HL-60/S4 treated with retinoic acid at 250 ng/mL for 4 days and 3 days (cell line): ENCODE measurements around the gene CCR9.
"Not testable (repeated sequence)": the region's sequence is repeated elsewhere in the genome, so short reads cannot be mapped to it uniquely, and the experiment has no call there.

Source experiments
- in situ Hi-C: fragments of 300-500 bp; cut with MboI; formaldehyde crosslinking; loops from 2 replicates; pipeline ENCODE4 v1.7.0; 2022; ENCODE audit warnings: low sequenced_read_pairs

CCR9 gene

GRCh38 chr3:45885979-45886705, at the start of gene CCR9:
TSS of gene CCR9 (plus strand) at chr3:45886543. CDS start at chr3:45894934, 8,391 bp downstream.
- in situ Hi-C loops, result no loop called here

GRCh38 chr3:45838466-45838865, 47.9 kb upstream of the CCR9 start:
- in situ Hi-C loops, result no loop called here

GRCh38 chr3:45841420-45841756, 45.0 kb upstream of the CCR9 start:
- in situ Hi-C loops, result no loop called here

- in situ Hi-C loops, result no loop called here
These were observed 44.4 kb upstream of the CCR9 start, which contains the start of gene LZTFL1 for GRCh38 chr3:45841757-45842491. TSS of gene LZTFL1 (minus strand) at chr3:45842119. CDS start at chr3:45841991, 128 bp downstream.

- in situ Hi-C loops, result no loop called here
These were observed 43.3 kb upstream of the CCR9 start for GRCh38 chr3:45842851-45843625.

- in situ Hi-C loops, result no loop called here
These were observed 41.7 kb upstream of the CCR9 start for GRCh38 chr3:45844616-45845015.

- in situ Hi-C loops, result no loop called here
These were observed 38.0 kb upstream of the CCR9 start for GRCh38 chr3:45848392-45848791.

- in situ Hi-C loops, result no loop called here
These were observed 33.5 kb upstream of the CCR9 start for GRCh38 chr3:45852828-45853227.

- in situ Hi-C loops, result not testable (repeated sequence)
These were observed 30.0 kb upstream of the CCR9 start for GRCh38 chr3:45856323-45856722.

- in situ Hi-C loops, result not testable (repeated sequence)
These were observed 29.3 kb upstream of the CCR9 start for GRCh38 chr3:45857024-45857423.

GRCh38 chr3:45858809-45859543, 27.4 kb upstream of the CCR9 start:
- in situ Hi-C loops, result no loop called here

GRCh38 chr3:45860481-45860880, 25.9 kb upstream of the CCR9 start:
- in situ Hi-C loops, result no loop called here

GRCh38 chr3:45861043-45861719, 25.2 kb upstream of the CCR9 start:
- in situ Hi-C loops, result no loop called here

GRCh38 chr3:45864760-45865519, 21.4 kb upstream of the CCR9 start:
- in situ Hi-C loops, result no loop called here

GRCh38 chr3:45865563-45865962, 20.8 kb upstream of the CCR9 start:
- in situ Hi-C loops, result no loop called here

- in situ Hi-C loops, result no loop called here
These were observed 18.1 kb upstream of the CCR9 start for GRCh38 chr3:45868213-45868612.

GRCh38 chr3:45868650-45869049, 17.7 kb upstream of the CCR9 start:
- in situ Hi-C loops, result no loop called here

- in situ Hi-C loops, result no loop called here
These were observed 16.7 kb upstream of the CCR9 start for GRCh38 chr3:45869638-45870037.

- in situ Hi-C loops, result no loop called here
These were observed 16.2 kb upstream of the CCR9 start for GRCh38 chr3:45870099-45870498.

- in situ Hi-C loops, result no loop called here
These were observed 14.6 kb upstream of the CCR9 start for GRCh38 chr3:45871780-45872179.
